Lower lobe of right lung (tissue), 2 donors: ENCODE measurements around the gene JMJD8. TPM values are rescaled to one million over a fixed set of nuclear protein-coding genes. Genes with fewer than 3 reads are reported as not detected.

Experiments
- ATAC-seq, 2 donors: fragments of 200-7000 bp; cut with Tn5 transposase; one replicate each; pipeline ENCODE4 v1.9.1; 2020 to 2022; ENCODE audit warnings: mild to moderate bottlenecking in 2 of 2, moderate library complexity in 2 of 2
- DNase-seq: peaks from one replicate; pipeline ENCODE4 v3.0.0-alpha.2; 2020
- H3K27ac ChIP-seq: fragments of 200-600 bp; one replicate; pipeline ENCODE4 v1.8.0; 2022
- H3K27me3 ChIP-seq: fragments of 200-600 bp; one replicate; pipeline ENCODE4 v1.8.0; 2022; ENCODE audit warnings: low read depth
- H3K36me3 ChIP-seq: fragments of 200-600 bp; one replicate; pipeline ENCODE4 v1.8.0; 2022; ENCODE audit warnings: mild to moderate bottlenecking
- H3K4me1 ChIP-seq: fragments of 200-600 bp; one replicate; pipeline ENCODE4 v1.8.0; 2022
- H3K4me3 ChIP-seq: fragments of 200-600 bp; one replicate; pipeline ENCODE4 v1.8.0; 2022; ENCODE audit warnings: mild to moderate bottlenecking
- H3K9me3 ChIP-seq: fragments of 200-600 bp; one replicate; pipeline ENCODE4 v1.8.0; 2022
- intact Hi-C: fragments of 100-400 bp; cut with DNase I; formaldehyde crosslinking; loops from one replicate; pipeline ENCODE4 v1.11.0; 2022
- total RNA-seq: library from RNA; stranded (reverse); fragmentation: NEBNext Ultra II Directional; extraction: Animal tissue kit (Norgen Biotek cat#: 25700); gene quantifications from one replicate; pipeline ENCODE4 v1.2.1, GENCODE V29; 2021
- TF ChIP-seq, protein P1 (sequence below): fragments of 200-600 bp; IDR thresholded peaks from one replicate; pipeline ENCODE4 v1.8.0; 2022; ENCODE audit warnings: antibody characterized with exemption, mild to moderate bottlenecking
- donor health status: DM: no; HTN: yes; CAD: no; lungs with severe emphysema.

JMJD8 gene
- total RNA-seq, 1 donor from 2014 or later, result 43.2 TPM

DNA sequence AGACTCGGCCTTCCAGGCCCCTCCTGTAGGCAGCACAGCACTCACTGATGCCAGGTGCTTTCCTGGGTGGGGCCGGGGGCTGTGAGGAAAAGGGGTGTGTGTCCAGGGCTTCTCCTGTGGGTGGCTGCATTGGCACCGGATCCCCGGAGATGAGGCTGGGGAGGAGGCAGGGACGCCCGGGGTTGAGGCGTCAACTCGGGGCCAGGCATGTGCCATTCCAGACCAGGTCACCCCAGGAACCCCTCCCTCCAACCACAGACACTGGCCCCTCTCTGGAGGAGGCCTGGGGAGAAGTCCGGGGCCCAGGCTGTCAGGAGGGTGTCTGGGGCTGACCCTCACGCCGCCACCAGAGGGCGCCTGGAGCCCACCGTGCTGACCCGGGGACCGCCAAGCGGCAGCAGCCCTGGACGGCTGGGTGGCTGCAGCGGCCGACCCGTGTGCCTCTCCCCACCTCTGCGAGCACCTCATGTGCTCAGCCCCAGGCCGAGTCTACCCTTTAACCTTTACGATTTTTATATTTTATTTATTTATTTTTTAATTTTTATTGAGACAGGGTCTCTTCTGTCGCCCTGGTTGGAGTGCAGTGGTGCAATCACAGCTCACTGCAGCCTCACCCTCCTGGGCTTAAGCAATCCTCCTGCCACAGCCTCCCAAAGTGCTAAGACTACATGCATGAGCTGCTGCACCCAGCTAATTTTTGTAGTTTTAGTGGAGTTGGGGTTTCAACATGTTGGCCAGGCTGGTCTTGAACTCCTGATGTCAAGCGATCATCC is 27.6 kb upstream of the JMJD8 start:
- H3K4me1 ChIP-seq, result peaks cover 17% of the 10 kb centered on the region
- H3K9me3 ChIP-seq, result no peaks in the 10 kb centered on the region
- ATAC-seq, result peak; percentile 77 to 78
- DNase-seq, result peak; percentile 87
- intact Hi-C loops, result no loop called here
- no peaks in the 10 kb centered on the region for H3K36me3 ChIP-seq
- H3K27me3 ChIP-seq, result peaks cover 58% of the 10 kb centered on the region
- H3K4me3 ChIP-seq, result no peak overlapping the region
- TF ChIP-seq, protein P1, sequence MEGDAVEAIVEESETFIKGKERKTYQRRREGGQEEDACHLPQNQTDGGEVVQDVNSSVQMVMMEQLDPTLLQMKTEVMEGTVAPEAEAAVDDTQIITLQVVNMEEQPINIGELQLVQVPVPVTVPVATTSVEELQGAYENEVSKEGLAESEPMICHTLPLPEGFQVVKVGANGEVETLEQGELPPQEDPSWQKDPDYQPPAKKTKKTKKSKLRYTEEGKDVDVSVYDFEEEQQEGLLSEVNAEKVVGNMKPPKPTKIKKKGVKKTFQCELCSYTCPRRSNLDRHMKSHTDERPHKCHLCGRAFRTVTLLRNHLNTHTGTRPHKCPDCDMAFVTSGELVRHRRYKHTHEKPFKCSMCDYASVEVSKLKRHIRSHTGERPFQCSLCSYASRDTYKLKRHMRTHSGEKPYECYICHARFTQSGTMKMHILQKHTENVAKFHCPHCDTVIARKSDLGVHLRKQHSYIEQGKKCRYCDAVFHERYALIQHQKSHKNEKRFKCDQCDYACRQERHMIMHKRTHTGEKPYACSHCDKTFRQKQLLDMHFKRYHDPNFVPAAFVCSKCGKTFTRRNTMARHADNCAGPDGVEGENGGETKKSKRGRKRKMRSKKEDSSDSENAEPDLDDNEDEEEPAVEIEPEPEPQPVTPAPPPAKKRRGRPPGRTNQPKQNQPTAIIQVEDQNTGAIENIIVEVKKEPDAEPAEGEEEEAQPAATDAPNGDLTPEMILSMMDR, result peak; percentile 98
- H3K27ac ChIP-seq, result no peak overlapping the region

DNA sequence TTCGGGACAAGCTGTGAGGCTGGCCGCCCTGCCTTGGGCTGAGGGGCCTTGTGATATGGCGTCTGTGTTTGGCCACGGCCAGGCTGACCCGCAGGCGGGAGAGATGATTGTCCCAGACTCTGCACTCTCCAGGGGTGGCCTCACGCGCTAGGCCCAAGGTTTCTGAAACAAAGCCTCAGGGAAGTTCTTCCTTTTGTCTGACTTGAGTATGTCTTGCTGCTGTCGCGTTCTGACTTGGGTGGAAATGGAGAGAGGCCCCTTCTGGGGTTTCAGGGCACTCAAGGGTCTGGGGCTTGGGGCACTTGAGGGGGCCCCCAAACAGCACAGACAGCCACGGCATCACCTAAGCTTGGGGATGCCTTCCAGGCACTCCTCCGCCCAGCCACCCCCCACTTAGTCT is 26.9 kb upstream of the JMJD8 start:
- TF ChIP-seq, protein P1, result no peak
- Histone ChIP-seq H3K27ac (no peak overlapping the region), H3K27me3 (peaks cover 65% of the 10 kb centered on the region), H3K4me1 (peaks cover 14% of the 10 kb centered on the region), H3K4me3 (no peak overlapping the region), H3K9me3 (no peaks in the 10 kb centered on the region), H3K36me3 (no peaks in the 10 kb centered on the region)
- ATAC-seq (no peak), DNase-seq (no peak)
- intact Hi-C loops, result no loop called here

DNA sequence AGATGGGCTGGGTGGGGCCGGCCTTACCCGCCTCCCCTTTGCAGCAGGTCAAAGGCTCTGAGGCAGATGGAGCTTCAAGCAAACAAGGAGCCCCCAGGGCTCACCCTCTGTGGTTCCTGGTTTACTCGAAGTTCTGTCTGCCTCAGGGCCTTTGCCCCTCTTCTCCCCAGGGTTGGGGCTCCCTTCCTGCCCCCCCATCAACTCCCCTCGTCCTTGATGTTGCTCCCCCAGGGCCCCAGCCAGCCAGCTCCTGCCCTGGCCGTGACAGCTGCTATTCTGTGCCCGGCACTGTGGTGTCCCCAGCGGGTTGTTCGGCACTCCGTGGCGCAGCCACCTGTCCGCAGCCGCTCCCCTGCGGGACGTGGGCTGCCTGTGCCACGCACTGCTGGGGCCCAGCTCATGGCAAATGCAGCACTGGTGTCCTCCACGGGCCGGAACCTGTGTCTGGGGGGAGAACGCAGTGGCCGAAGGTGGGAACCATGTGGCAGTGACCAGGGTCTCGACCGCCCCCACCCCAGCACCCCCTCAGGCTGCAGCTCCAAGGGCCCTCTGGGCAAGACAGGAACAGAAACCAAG is 26.5 kb upstream of the JMJD8 start:
- no peak for DNase-seq
- no peak for ATAC-seq
- Histone ChIP-seq H3K27ac (no peak overlapping the region), H3K4me3 (no peak overlapping the region), H3K36me3 (no peaks in the 10 kb centered on the region), H3K4me1 (peaks cover 11% of the 10 kb centered on the region), H3K27me3 (peaks cover 67% of the 10 kb centered on the region), H3K9me3 (no peaks in the 10 kb centered on the region)
- TF ChIP-seq, protein P1, result no peak
- intact Hi-C loops, result no loop called here

DNA sequence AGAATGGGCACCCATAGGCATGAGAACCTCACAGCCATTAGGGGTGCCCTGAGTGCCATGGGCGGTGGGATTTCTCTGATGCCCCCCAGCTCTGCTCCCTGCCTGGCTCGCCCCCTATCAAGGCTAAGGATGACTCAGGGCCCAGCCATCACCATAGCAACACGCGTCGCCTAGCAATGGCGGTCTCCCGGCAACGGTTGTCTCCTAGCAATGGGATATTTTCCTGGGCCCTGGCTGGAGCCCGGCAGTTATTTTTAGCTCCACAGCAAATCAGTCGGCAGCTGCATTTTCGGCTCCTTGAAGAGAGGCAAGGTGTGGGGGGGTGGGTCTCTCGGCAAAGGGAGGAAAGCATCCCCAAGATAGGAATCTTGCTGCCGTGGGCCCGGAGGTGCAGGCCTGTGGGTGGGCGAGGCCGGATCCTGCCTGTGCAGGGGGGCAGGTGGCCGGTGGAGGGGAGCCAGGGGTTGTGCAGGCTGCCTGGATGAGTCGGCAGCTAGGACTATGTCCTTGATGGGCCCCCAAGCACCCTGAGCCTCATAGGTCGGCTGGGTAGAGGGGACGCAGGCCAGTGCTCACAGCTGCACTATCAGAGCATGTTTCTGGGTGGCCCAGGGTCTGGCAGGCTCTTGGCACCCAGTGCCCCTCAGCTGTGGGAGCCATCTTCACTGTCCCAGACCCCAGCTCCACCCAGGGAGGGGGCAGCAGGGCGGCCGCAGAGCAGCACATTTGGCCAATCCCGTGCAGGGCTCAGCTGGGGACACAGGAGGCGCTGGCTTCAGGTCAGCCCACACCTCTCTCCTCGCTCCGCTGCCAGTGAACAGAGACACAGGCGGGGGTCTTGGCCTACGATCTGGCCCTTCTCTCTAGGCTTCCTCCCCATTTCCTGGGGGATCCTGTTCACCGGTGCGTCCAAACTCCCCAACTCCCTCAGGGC is 25.7 kb upstream of the JMJD8 start:
- no peak for ATAC-seq
- peaks cover 71% of the 10 kb centered on the region for H3K27me3 ChIP-seq
- DNase-seq, result no peak
- H3K9me3 ChIP-seq, result no peaks in the 10 kb centered on the region
- no peaks in the 10 kb centered on the region for H3K36me3 ChIP-seq
- H3K4me3 ChIP-seq, result no peak overlapping the region
- H3K4me1 ChIP-seq, result peaks cover 11% of the 10 kb centered on the region
- TF ChIP-seq, protein P1, result no peak
- no peak overlapping the region for H3K27ac ChIP-seq
- intact Hi-C loops, result no loop called here

DNA sequence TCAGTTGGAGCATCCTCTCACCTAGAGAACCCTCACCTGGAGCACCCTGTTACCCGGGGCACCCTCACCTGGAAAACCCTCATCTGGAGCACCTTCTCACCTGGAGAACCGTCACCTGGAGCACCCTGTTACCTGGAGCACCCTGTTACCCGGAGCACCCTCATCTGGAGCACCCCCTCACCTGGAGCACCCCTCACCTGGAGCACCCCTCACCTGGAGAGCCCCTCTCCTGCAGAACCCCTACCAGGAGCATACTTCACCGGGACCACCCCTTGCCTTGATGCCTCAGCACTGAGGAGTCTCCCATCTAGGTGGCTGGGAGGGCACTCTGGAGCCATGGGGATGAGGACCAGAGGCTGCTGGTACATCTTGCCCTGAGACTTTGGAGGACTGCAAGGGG is 24.8 kb upstream of the JMJD8 start:
- Histone ChIP-seq H3K27me3 (peaks cover 79% of the 10 kb centered on the region), H3K36me3 (no peaks in the 10 kb centered on the region), H3K4me1 (peaks cover 5% of the 10 kb centered on the region), H3K4me3 (no peak overlapping the region), H3K9me3 (no peaks in the 10 kb centered on the region), H3K27ac (no peak overlapping the region)
- ATAC-seq (no peak), DNase-seq (no peak)
- TF ChIP-seq, protein P1, result no peak
- intact Hi-C loops, result no loop called here
